GM18511 (cell line): ENCODE results near the gene FLNA.

Experiments used
- ATAC-seq: cut with Tn5 transposase; IDR thresholded peaks from one replicate; pipeline ENCODE4 v1.9.1; 2021; ENCODE audit warnings: mild to moderate bottlenecking, moderate library complexity; ENCODE audit not compliant: unreplicated experiment

The FLNA gene

GRCh38 chrX:154341399-154342298 lies 32.8 kb downstream of the FLNA start:
- ATAC-seq = peak; percentile 77

DNA sequence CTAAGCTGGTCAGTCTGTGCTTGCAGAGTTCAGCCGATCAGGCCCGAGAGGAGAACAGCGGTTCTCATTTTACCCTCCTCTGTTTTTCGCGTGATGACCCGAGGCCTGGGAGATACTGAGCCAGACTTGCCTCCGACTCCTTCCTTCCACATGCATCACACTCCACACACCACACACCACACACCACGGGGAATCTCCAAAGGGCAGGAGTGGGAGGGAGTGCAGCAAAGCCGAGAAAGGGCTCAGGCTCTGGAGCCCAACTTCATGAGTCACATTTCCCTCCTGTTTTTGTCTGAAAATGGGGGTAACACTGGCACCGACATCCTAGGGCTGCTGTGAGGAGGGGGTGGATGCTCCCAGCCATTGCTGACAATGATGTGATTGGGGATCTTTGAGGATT lies 39.9 kb downstream of the FLNA start:
- ATAC-seq = no peak

GRCh38 chrX:154333837-154334271 lies 40.6 kb downstream of the FLNA start:
- peak; percentile 65 for ATAC-seq

- ATAC-seq = no peak
These were observed 41.3 kb downstream of the FLNA start for GRCh38 chrX:154333116-154333515.

- ATAC-seq = no peak
These were observed 41.9 kb downstream of the FLNA start for GRCh38 chrX:154332561-154332960.

GRCh38 chrX:154329294-154329693 lies 45.1 kb downstream of the FLNA start:
- no peak for ATAC-seq

DNA sequence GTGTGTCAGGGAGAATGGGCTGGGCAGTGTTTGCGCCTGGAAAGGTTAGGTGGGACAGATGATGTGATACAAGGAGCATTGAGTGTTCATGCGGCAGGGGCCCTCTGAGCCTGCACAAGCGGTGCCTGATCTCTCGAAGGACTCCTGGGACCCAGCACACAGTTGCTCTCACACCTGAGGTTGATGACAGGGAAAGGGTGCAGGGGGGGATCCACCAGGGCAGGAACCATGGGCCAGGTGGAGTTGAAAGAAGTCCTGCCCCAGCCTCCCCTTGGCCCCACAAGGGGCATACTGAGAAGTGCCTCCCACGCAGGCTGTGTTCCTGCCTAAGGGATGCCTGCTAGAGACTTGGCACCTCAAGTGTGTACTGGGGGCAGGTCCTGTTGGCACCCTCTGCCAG lies 45.8 kb downstream of the FLNA start:
- no peak for ATAC-seq

DNA sequence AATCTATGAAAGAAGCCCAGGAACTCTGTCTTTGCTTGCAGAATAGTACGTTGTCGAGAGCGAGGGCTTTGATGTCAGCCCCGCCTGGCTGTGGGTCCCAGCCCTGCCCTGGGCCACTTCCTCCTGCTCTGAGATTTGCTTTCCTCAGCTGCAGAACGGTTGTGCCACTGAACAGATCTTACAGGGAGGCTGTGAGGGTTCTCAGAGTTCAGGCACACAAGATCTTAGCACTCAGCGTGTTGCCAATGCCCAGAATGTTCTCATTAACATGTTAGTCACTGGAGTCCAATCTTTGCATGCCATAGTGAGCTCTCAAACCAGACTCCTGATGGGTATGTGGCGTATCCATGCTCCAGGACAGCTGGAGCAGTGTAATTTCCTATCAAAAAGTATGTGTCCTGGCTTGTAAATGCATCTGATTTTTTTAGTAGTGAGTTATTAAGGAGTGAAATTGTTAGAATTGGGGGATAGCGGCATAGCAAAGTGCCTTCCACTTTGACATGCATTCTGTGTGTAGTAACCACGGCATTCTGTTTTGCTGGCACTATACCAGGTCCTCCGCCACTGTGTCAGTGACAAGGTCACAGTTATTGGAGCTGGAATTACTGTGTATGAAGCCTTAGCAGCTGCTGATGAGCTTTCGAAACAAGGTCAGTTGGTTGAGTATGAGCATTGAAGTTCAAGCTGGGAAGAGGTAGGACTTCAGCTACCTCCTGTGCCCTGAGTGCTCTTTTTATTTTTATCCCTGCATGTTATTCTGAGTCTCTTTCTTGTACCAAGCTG lies 47.2 kb downstream of the FLNA start:
- ATAC-seq = no peak

- no peak for ATAC-seq
These were observed 48.9 kb downstream of the FLNA start for GRCh38 chrX:154325541-154325940.

DNA sequence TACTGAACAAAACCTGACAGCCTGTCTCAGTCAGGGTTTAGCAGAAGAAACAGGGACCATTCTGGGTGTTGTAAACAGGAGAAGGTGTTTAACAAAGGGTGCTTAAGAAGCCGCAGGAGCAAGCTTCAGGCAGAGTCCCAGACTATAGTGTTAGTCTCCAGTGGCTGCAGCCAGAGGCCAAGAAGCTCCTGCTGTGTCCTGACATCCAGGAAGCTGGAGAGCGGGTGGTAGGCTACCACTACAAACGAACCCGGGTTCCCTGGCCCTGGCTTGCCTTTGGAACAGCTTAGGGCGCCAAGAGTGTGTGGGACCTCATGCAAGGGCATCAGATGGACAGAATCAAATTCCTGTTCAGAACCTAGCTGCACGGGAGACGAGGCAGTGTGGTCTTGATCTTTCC lies 50.9 kb downstream of the FLNA start:
- no peak for ATAC-seq

- no peak for ATAC-seq
These were observed 51.5 kb downstream of the FLNA start for GRCh38 chrX:154322890-154323289.

- no peak for ATAC-seq
These were observed 52.8 kb downstream of the FLNA start for GRCh38 chrX:154321594-154321993.

- ATAC-seq = no peak
These were observed 53.3 kb downstream of the FLNA start for GRCh38 chrX:154321152-154321551.

DNA sequence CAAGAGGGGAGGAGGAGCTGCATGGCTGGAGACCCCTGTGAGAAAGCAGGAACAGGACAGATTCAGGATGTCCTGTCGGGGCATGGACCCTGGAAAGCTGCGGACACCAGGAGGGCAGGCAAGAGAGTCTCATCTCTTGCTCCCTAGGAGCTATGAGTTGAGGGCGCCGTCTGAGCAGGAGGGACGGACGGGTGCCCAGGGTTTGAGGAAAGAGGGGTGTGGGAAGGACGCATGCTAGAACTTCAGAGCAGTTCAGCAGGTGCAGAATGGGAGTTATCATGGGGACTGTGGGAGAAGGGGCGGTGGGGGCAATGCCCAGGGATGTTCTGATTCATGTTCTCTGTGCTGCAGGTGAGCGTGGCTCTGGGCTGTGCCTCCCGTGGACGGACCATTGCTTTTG lies 54.0 kb downstream of the FLNA start:
- ATAC-seq = no peak

GRCh38 chrX:154317391-154317995 lies 56.9 kb downstream of the FLNA start:
- no peak for ATAC-seq

- no peak for ATAC-seq
These were observed 59.0 kb downstream of the FLNA start for GRCh38 chrX:154315416-154315815.

DNA sequence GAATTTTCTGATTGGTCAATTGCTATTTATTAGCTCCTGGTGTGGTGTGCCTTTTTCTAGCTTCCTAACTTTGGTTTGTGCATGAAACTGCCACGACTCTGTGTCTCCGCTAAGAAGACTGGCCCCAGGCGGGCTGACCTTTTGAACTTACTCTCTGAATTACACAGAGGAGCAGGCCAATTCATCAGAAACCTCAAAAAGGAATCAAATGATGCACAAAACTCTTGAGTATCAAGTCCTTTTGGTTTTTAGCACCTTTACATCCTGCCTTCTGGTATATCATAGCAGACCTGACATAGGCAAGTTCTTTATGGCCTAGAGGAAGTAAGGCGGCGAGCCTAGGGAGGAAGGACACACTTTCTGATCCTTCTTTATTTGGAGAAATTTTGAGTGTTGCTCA lies 61.3 kb downstream of the FLNA start:
- ATAC-seq = peak; percentile 56

- ATAC-seq = no peak
These were observed 62.3 kb downstream of the FLNA start for GRCh38 chrX:154312116-154312515.

GRCh38 chrX:154310616-154311536 lies 63.6 kb downstream of the FLNA start:
- ATAC-seq = no peak

GRCh38 chrX:154309041-154309775 lies 65.2 kb downstream of the FLNA start:
- no peak for ATAC-seq
